Erythroblast (primary cell): Measurements from ENCODE around the gene NFX1.

Source experiments
- GATA1 ChIP-seq: IDR thresholded peaks from 2 replicates; pipeline ENCODE4 v1.6.1; 2011; ENCODE audit warnings: low read depth, mild to moderate bottlenecking, control low read depth, low read length, moderate library complexity
- POLR2A ChIP-seq: IDR thresholded peaks from 2 replicates; pipeline ENCODE4 v1.6.1; 2011; ENCODE audit warnings: mild to moderate bottlenecking, low read length

DNA sequence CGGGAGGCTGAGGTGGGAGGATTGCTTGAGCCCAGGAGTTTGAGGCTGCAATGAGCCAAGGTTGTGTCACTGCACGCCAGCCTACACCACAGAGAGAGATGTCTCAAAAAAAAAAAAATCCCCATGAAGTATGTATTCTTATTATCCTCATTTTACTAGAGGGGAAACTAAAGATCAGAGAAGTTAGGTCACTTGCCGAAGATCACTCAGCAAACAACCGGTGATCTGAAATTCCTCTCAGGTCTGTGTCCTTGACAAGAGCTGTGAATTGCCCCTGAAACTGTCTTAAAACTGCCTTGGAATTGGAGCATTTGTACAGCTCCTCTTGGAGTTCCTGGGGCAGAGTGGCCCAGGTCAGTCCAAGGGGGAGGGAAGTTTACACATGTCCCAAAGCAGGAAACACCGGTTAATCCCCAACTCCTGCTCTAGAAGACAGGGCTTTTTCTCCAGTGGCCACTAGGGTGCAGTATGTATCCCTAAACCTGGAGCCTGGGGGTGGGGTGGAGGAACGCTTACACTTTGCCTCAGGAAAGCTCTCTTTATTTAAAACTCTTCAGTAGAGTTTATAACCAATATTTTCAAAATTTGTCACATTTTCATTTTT lies 84.4 kb downstream of the NFX1 start:
- TF ChIP-seq POLR2A, result no peak
- no peak for TF ChIP-seq GATA1
